IMR-90 (cell line): ENCODE data around the gene ZNF747. TPM values are rescaled to one million over a fixed set of nuclear protein-coding genes. Genes with fewer than 3 reads are reported as not detected.
A peak's percentile ranks its signal among the peaks of the same experiment; 100 is the strongest.

Experiments
- ATAC-seq: fragments of 200-7000 bp; cut with Tn5 transposase; 2 replicates; pipeline ENCODE4 v1.9.1; 2020; ENCODE audit warnings: low read depth, mild to moderate bottlenecking, moderate library complexity
- BruUV-seq: library from RNA; stranded (reverse); fragments of 400-500 nt; replicated peaks from 2 replicates; lab custom pipeline; 2021; lab: Mats Ljungman, UMichigan
- CTCF ChIA-PET: fragments of 300-600 bp; formaldehyde crosslinking; extraction: SDS; loops from one replicate; lab custom pipeline; 2021; ENCODE audit warnings: antibody characterized with exemption; lab: Yijun Ruan, JAX
- POLR2A ChIA-PET: fragments of 300-600 bp; sonication (Branson Sonifier 250); formaldehyde crosslinking; loops from one replicate; lab custom pipeline; 2022; ENCODE audit warnings: antibody characterized with exemption; ENCODE audit not compliant: unreplicated experiment; lab: Charles Lee
- DNase-seq: peaks from one replicate; pipeline ENCODE4 v3.0.0; 2013
- H2AFZ ChIP-seq: replicated peaks from 2 replicates; pipeline ENCODE3; 2013; ENCODE audit warnings: low read length, mild to moderate bottlenecking; ENCODE audit not compliant: poor library complexity
- H2AK5ac ChIP-seq: 2 replicates; pipeline ENCODE4 v1.6.1; 2013; ENCODE audit warnings: low read depth, low read length, inconsistent platforms
- H2AK9ac ChIP-seq: replicated peaks from 2 replicates; pipeline ENCODE3; 2013; ENCODE audit warnings: mild to moderate bottlenecking, low read depth, low read length, moderate library complexity; ENCODE audit not compliant: poor library complexity
- H2BK120ac ChIP-seq: 2 replicates; pipeline ENCODE4 v1.6.1; 2013; ENCODE audit warnings: low read depth, low read length, inconsistent platforms
- H2BK15ac ChIP-seq: 3 replicates; pipeline ENCODE4 v1.6.1; 2013; ENCODE audit warnings: low read depth, low read length, inconsistent platforms
- H2BK20ac ChIP-seq: 2 replicates; pipeline ENCODE4 v1.6.1; 2013; ENCODE audit warnings: low read depth, mild to moderate bottlenecking, inconsistent platforms, low read length, moderate library complexity
- H2BK5ac ChIP-seq: 2 replicates; pipeline ENCODE4 v1.6.1; 2013; ENCODE audit warnings: mild to moderate bottlenecking, low read depth, low read length, inconsistent platforms; ENCODE audit not compliant: poor library complexity, severe bottlenecking
- H3K14ac ChIP-seq: replicated peaks from 2 replicates; pipeline ENCODE4 v1.6.1; 2013; ENCODE audit warnings: low read depth, low read length, inconsistent platforms
- H3K18ac ChIP-seq: 2 replicates; pipeline ENCODE4 v1.6.1; 2013; ENCODE audit warnings: low read depth, low read length, control low read depth
- H3K23ac ChIP-seq: 2 replicates; pipeline ENCODE4 v1.6.1; 2013; ENCODE audit warnings: low read depth, low read length, inconsistent platforms
- H3K27ac ChIP-seq: 2 replicates; pipeline ENCODE4 v1.5.1; 2013; ENCODE audit warnings: mild to moderate bottlenecking, control low read depth, low read length; ENCODE audit not compliant: insufficient read depth
- H3K27me3 ChIP-seq: 2 replicates; pipeline ENCODE4 v1.6.1; 2013; ENCODE audit warnings: low read length; ENCODE audit not compliant: control insufficient read depth, insufficient read depth
- H3K36me3 ChIP-seq: 2 replicates; pipeline ENCODE4 v1.6.1; 2013; ENCODE audit warnings: low read length, mixed read lengths; ENCODE audit not compliant: control insufficient read depth, insufficient read depth
- H3K4ac ChIP-seq: 2 replicates; pipeline ENCODE4 v1.6.1; 2013; ENCODE audit warnings: low read depth, low read length, inconsistent platforms
- H3K4me1 ChIP-seq: 2 replicates; pipeline ENCODE4 v1.6.1; 2013; ENCODE audit warnings: low read length, mixed read lengths; ENCODE audit not compliant: control insufficient read depth, insufficient read depth
- H3K4me2 ChIP-seq: 2 replicates; pipeline ENCODE4 v1.6.1; 2013; ENCODE audit warnings: low read depth, mild to moderate bottlenecking, control low read depth, low read length, moderate library complexity
- H3K4me3 ChIP-seq: 2 replicates; pipeline ENCODE4 v1.5.1; 2013; ENCODE audit warnings: low read depth, mild to moderate bottlenecking, control low read depth, low read length, moderate library complexity; ENCODE audit not compliant: insufficient read depth
- H3K56ac ChIP-seq: 2 replicates; pipeline ENCODE4 v1.6.1; 2013; ENCODE audit warnings: low read length, inconsistent platforms; ENCODE audit not compliant: insufficient read depth; ENCODE audit errors: extremely low read depth
- H3K79me1 ChIP-seq, 2 experiments: 2 replicates each; pipeline ENCODE4 v1.6.1; 2013; ENCODE audit warnings: low read length in 2 of 2, inconsistent platforms in 1 of 2, low read depth in 1 of 2
- H3K9ac ChIP-seq: 2 replicates; pipeline ENCODE4 v1.6.1; 2013; ENCODE audit warnings: low read depth, low read length, control low read depth
- H3K9me1 ChIP-seq: 2 replicates; pipeline ENCODE4 v1.6.1; 2013; ENCODE audit warnings: low read length, inconsistent platforms; ENCODE audit not compliant: insufficient read depth
- H3K9me3 ChIP-seq: 2 replicates; pipeline ENCODE4 v1.6.1; 2013; ENCODE audit warnings: low read length; ENCODE audit not compliant: control insufficient read depth, insufficient read depth
- H4K20me1 ChIP-seq: 2 replicates; pipeline ENCODE4 v1.6.1; 2013; ENCODE audit warnings: low read length, inconsistent platforms; ENCODE audit not compliant: insufficient read depth
- H4K5ac ChIP-seq: 2 replicates; pipeline ENCODE4 v1.6.1; 2013; ENCODE audit warnings: mild to moderate bottlenecking, low read depth, low read length, control low read depth
- H4K8ac ChIP-seq, 2 experiments: 2 replicates each; pipeline ENCODE4 v1.6.1; 2013; ENCODE audit warnings: low read depth in 2 of 2, low read length in 2 of 2, control low read depth in 1 of 2, inconsistent platforms in 1 of 2
- H4K91ac ChIP-seq: 2 replicates; pipeline ENCODE4 v1.6.1; 2013; ENCODE audit warnings: low read depth, low read length, inconsistent platforms; ENCODE audit not compliant: insufficient read depth
- MAZ ChIP-seq: IDR thresholded peaks from 2 replicates; pipeline ENCODE4 v1.6.1; 2012; ENCODE audit warnings: low read depth, mild to moderate bottlenecking, low read length, improper control_type of control experiment, moderate library complexity, borderline replicate concordance
- WGBS, 2 experiments: methylation state at CpG; one replicate each; pipeline versions ENCODE4 v1.1.5 to v1.1.7; 2013; ENCODE audit warnings: missing lambda C conversion rate in 2 of 2; ENCODE audit not compliant: insufficient read length in 1 of 2; ENCODE audit errors: extremely low coverage in 2 of 2; 5-methylcytosine and 5-hydroxymethylcytosine counted together
- dilution Hi-C: fragments of 300-500 bp; cut with HindIII; formaldehyde crosslinking; loops from one replicate; pipeline ENCODE4 v1.14.3; 2018; ENCODE audit warnings: low sequenced_read_pairs; ENCODE audit not compliant: unreplicated experiment
- in situ Hi-C: fragments of 300-500 bp; cut with MboI; formaldehyde crosslinking; loops from 3 replicates; pipeline ENCODE4 v1.14.3; 2019; ENCODE audit warnings: low sequenced_read_pairs, inconsistent platforms, mixed read lengths
- intact Hi-C: fragments of 100-400 bp; cut with micrococcal nuclease; formaldehyde crosslinking; loops from 2 replicates; pipeline ENCODE4 v1.10.0; 2022
- polyA plus RNA-seq, 3 experiments: library from polyadenylated mRNA; depleted of rRNA; stranded (reverse); fragments of >200 nt; gene quantifications; 2 replicates each; pipeline ENCODE4 v1.2.3, GENCODE V29; 2012; ENCODE audit warnings: low replicate concordance in 1 of 3
- total RNA-seq: library from RNA; depleted of rRNA; stranded (reverse); fragments of >200 nt; gene quantifications from 2 replicates; pipeline ENCODE4 v1.2.3, GENCODE V29; 2012

Gene ZNF747
- total and polyA plus RNA-seq, 2 of the 4 experiments (the other 2 are of a cell fraction), result 2.0 to 2.9 TPM

DNA sequence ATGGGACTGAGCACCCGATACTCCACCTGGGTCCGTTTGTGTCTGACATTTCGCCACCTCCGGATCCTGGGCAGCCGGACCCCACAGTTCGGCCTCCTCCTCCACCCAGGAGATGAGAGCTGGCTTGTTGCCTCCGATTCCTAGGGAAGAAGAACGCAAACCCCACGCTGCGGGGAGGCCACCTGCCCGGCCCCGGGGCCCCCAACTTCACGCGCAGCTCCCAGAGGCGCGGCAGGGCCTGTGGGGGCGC, 23.0 kb upstream of the ZNF747 start:
- Histone ChIP-seq H3K27ac (peak overlapping the region; percentile 82), H3K23ac (peak overlapping the region; percentile 69), H3K4me3 (peak overlapping the region; percentile 73), H2AK5ac (peak overlapping the region; percentile 50), H4K20me1 (no peaks in the 10 kb centered on the region; the same call in 1 of the 2 replicates), H2BK5ac (peak overlapping the region; percentile 80), H3K14ac (peak overlapping the region; percentile 73), H2BK120ac (no peak overlapping the region), H3K9me3 (no peaks in the 10 kb centered on the region), H3K36me3 (peaks cover 23% of the 10 kb centered on the region), H3K4me1 (no peaks in the 10 kb centered on the region), H3K27me3 (no peaks in the 10 kb centered on the region), H3K9ac (peak overlapping the region; percentile 67), H3K18ac (no peak overlapping the region), H3K56ac (no peak overlapping the region), H4K8ac (peak overlapping the region; percentile 17 to 74), H3K4ac (peak overlapping the region; percentile 66), H4K5ac (peak overlapping the region; percentile 3; the same call in 1 of the 2 replicates), H3K79me1 (peaks cover 16 to 40% of the 10 kb centered on the region in 2 experiments; a peak in 2 of 4 replicates), H2BK15ac (no peak overlapping the region), H3K9me1 (peaks cover 4% of the 10 kb centered on the region; the same call in 1 of the 2 replicates), H2BK20ac (no peak overlapping the region), H2AFZ (peak overlapping the region; percentile 91), H3K4me2 (peak overlapping the region; percentile 81), H4K91ac (peak overlapping the region; percentile 20; the same call in 1 of the 2 replicates), H2AK9ac (peak overlapping the region; percentile 90)
- POLR2A ChIA-PET, result no interaction called here
- no TSS peak for BruUV-seq
- in situ Hi-C loops (no loop called here), dilution Hi-C loops (no loop called here), intact Hi-C loops (no loop called here)
- WGBS, 2 experiments, result 0% methylated on average over 6 of the region's 17 CpGs; no CpG with 5 or more reads in 1 of the 2 experiments
- no peak for TF ChIP-seq MAZ
- CTCF ChIA-PET, result interaction anchor here (1.6 kb wide), 1 partner anchor 22 kb away, joined by 5 read pairs; no protein-coding TSS in a partner anchor
- DNase-seq (no peak), ATAC-seq (no peak)
